T-helper 2 cell treated with Interferon-gamma antibody and Interleukin-4, amounts not matched to agents 100 ng/mL and 5 ng/mL, for 36 hours (primary cell): ENCODE results near the gene CFAP97. TPM values are rescaled to one million over a fixed set of nuclear protein-coding genes. Genes with fewer than 3 reads are reported as not detected.
"Not testable (repeated sequence)": the region's sequence is repeated elsewhere in the genome, so short reads cannot be mapped to it uniquely, and the experiment has no call there.

Experiments used
- intact Hi-C: fragments of 100-400 bp; cut with micrococcal nuclease; formaldehyde crosslinking; loops from one replicate; pipeline ENCODE4 v1.15.1; 2023
- total RNA-seq: library from RNA; stranded (reverse); gene quantifications from 2 replicates; pipeline ENCODE4 v1.2.3, GENCODE V29; 2022

The CFAP97 gene
- total RNA-seq, 1 donor from 2014 or later = 26.7 TPM

DNA sequence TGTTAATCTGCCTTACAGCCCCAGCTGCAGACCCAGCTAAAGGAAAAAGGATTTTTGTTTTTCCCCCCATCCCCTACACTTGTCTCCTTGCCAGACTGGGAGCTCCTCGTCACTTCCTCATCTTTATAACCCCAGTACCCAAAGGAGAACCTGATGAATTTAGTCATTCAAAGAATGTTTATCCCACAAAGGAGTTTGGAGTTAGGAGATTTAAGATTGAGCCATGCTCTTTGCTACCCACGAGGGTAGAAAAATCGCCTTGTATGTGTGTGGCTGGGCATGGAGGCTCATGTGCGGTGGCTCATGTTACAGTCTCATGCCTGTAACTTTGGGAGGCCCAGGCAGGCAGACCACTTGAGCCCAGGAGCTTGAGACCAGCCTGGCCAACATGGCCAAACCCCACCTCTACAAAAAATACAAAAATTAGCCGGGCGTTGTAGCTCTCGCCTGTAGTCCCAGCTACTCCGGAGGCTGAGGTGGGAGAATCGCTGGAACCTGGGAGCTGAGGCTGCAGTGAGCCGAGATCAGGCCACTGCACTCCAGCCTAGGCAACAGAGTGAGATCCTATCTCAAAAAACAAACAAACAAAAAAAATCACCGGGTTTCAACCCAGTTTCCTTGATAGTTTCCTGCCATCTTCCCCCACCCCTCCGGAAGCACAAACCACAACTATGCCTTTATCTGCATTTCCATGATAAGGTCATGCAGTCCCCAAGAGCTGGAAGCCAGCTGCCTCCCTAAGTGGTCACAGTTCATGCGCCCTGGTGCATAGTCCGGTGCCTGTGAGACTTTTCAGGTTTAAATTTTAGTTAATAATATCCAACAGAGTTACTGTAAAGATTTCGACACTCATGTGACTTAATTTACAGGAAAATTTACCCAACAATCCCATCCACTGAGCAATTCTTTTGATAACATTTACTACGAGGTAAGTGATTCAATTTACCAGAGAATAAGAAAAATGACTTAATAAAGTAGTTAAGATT lies 1.5 kb downstream of the CFAP97 start:
- intact Hi-C loops = loop anchor here (5.0 to 10.0 kb wide), 5 partner anchors 50 to 1760 kb away; partner anchors contain the start of genes CDKN2AIP, ING2 and SLC25A4

DNA sequence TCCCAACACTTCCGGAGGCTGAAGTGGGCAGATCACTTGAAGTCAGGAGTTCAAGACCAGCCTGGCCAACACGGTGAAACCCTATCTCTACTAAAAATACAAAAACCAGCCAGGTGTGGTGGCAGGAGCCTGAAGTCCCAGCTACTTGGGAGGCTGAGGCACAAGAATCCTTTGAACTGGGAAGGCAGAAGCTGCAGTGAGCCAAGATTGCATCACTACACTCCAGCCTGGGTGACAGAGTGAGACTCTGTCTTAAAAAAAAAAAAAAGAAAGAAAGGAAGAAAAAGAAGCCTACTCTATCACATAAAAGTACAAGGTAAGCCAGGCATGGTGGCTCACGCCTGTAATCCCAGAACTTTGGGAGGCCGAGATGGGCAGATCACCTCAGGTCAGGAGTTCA lies 5.6 kb downstream of the CFAP97 start:
- intact Hi-C loops = not testable (repeated sequence)

DNA sequence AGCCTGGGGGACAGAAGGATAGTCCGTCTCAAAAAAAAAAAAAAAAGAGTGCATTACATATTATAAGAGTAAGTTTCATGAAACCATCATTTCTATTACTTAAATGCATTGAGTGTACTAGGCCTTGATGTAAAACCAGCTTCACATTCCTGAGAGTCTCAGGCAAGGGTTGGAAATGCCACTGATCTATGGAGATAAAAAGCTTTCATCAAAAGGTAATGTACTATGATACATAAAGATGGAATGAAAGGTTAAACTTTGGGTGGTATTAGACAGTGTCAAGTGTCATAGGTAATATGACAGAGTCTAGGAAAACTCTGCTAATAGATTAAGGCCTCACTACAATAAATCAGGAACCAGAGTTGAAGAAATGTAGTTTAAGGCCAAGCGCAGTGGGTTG lies 7.4 kb downstream of the CFAP97 start:
- intact Hi-C loops = no loop called here

DNA sequence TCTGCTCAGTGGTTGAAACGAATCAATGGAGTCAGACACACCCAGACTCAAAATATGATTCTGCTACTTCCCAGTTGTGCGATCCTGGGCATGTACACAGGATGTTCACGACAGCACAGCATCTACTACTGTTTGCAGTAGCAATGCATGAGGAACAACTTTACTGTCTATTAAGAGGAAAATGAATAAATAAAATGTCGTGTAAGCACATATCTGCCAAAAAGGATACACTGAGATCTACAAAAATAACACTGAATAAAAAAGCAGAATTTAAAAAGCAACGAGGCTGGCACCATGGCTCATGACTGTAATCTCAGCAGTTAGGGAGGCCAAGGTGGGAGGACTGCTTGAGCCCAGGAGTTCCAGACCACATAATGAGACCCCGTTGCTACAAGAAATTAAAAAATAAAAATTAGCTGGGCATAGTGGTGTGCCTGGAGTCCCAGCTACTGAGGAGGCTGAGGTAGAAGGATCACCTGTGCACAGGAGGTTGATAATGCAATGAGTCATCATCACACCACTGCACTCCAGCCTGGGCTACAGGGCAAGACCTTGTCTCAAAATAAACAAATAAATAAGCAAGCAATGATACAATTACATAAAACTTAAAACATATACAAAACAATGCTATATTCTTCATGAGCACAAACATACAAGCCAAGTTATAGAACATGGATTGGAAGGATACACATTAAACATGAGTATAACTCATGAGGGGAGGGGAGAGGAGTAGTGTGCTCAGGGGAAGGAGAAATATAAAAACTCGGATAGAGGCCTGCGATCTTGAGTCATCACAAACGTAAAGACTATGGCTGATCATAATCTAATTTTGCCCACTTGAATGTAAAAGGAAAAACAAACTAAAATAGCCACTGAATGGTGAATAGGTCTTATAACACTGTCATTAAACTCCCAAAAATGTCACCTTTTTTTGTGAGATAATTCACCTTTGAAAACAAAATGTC lies 8.6 kb downstream of the CFAP97 start:
- intact Hi-C loops = no loop called here

DNA sequence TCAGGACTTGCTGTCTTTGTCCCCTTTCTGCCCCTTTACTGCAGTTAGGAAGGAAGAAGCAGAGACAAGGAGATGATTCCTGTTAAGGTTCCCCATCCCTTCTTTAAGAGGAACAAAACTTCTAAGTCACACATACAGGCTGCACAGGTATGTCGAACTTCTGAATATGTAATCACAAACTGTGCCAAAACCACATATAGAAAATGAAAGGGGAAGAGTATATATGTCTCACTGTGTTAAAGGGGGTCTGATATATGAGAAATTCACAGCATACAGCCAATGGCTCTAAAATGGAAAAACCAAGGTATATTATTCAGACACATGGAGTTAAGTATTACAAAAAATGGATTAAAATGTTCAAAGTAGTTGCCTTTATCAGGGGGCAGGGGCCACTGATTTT lies 11.7 kb downstream of the CFAP97 start:
- intact Hi-C loops = no loop called here

DNA sequence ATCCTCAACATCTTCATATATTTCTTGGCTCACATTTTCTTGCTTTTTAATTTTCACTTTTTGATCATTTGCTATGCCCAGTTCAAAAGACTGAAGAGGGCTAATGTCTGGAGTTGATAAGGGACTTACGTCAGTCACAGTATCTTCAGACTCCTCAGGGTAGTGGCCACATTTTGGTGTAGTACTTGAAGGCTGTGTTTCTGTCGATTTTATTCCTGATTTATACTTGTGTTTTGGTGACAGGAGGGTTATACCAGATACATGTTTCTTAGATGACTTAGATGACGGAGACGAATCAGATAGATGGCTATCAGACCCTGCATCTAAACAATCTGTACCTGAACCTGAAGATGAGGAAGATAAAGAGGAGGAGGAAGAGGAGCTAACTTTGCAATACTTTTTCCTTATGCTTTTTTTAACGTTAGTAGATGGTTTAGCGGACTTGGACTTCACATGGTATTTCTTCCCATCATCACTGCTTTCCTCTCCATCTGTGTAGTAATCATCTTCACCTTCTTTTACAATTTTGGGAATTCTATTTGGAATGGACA lies 13.4 kb downstream of the CFAP97 start:
- intact Hi-C loops = no loop called here

DNA sequence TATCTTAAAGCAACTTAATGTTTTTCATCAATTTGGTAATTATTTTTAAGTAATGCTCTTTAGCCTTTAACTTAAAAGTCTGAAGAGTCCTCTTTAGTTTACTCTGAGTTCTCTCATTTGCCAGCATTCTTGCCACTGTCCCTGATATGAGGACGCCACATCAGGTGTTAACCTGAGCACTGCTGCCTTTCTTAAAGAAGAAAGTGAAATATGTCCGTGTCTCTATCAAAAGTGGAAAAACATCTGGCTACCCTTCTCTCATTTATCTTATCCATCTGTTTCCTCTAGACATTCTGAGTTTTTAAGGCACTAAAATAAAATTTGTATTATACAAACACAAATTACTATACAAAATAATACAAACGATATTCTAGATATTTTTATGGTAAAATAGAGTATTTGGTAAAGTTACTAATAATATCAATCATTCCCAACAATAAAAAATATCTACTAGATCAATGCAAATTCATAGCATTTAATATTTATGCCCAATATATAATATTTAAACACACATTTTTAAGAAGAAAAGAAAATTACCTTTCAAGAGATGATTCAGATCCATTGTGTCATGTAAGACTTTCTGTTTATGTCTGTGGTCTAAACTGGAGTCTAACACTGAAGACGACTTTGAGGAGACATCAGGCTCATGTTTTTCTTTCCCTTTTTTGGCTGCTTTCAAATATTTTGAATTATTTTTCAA lies 14.0 kb downstream of the CFAP97 start:
- intact Hi-C loops = no loop called here

DNA sequence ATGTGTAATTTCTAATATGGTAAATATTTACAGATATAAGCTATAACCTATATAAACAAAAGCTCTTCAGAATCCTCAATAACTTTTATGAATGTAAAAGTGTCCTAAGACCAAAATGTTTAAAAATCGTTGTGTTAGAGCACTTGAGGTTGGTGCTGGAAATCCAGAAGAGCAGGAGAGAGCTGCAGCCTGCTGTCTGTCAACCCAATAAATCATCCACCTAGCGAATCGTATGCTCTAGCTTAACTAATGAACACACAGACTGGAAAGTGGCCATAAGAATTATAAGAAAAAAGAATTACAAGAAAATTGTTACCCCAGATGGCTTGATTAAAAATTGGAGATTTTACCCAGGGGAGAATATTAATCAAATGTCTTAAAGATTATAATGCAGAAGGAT lies 17.0 kb downstream of the CFAP97 start:
- intact Hi-C loops = no loop called here

DNA sequence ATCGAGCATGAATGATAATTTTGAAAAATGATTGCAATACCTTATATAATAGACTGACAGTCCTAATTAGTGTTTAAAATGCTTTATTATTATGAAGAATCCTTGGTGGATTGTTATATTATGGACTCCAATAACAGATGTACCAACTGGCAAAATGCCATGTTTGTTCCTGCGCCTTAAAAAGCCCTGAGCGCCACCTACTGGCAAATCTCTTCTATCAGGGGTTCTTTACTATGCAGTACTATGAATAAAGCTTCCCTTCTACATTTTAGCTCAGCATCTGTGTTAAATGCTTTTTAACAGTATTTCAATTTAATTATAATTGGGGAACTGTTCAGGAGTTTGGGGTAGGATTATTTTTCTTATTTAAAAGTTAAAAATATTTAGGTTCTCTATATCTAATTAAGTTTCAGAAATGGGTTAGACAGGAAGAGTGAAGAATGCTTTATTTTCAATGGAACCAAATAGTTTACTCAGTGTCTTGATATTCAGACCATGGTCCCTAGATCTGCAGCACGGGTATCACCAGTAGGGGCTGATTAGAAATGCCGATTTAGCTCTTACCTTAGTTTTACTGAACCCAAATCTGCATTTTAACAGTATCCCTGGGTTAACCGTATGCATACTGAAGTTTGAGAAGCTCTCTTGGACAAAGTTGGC lies 20.0 kb downstream of the CFAP97 start:
- intact Hi-C loops = loop anchor here (1.0 kb wide), 2 partner anchors 144 to 178 kb away; no protein-coding TSS in a partner anchor

DNA sequence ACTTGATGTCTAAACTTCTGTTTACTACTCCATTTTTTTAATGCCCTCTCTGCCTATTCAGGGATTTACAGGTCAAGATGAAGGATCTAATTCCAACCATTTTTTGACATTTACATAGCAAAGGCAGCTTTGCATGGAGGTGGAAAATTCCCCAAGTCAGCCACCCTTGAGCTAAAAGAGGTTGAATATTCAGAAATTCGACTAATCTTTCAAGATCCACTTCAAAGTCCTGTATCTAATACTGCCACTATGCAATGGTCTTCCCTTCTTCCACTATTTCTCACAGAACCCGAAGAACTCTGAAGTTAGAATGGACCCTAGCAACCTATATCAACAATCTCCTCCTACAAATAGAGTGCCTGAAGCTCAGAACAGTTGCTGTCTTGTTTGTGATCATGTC lies 21.6 kb downstream of the CFAP97 start:
- intact Hi-C loops = no loop called here

DNA sequence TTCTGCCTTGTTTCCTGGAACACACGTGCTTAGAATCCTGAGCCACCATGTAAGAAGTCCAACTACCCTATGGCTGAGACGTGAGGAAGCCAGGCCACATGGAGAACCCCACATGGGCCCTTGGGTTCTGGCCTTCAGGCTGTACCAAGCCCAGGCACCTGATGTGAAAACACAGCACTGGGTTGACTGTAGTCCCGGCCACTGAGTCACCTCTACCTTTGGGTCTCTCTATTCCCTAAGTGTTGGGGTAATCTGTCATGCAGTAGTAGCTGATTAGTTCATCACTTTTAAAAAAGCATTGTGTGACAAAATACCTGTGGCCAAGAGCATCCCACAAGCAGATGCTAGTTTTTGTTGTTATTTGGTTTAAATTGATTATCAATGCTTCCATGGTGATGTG lies 24.3 kb downstream of the CFAP97 start:
- intact Hi-C loops = no loop called here

DNA sequence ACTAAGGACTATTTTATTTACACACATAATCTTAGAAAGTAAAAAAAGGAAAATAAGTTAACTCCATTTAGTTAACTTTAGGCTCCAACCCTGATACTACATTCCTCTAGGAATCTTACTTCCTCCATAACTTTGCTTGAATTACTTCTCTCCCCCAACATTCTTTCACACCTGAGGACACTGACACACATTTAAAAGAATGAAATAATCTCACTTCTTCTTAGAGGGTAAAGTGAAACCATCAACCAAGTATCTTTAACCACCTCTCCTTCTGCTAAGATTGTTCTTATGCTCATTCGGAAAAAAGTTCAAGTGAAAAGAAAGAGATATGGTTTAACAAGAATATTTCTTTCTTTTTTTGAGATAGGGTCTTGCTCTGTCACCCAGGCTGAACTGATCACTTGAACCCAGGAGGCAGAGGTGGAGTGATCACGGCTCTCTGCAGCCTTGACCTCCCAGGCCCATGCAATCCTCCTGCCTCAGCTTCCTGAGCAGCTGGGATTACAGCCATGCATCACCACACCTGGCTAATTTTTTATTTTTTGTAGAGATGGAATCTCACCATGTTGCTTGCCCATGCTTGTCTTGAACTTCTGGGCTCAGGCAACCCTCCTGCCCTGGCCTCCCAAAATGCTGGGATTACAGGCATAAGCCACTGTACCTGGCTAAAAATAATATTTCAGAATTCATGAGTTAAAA lies 32.3 kb downstream of the CFAP97 start:
- intact Hi-C loops = no loop called here

DNA sequence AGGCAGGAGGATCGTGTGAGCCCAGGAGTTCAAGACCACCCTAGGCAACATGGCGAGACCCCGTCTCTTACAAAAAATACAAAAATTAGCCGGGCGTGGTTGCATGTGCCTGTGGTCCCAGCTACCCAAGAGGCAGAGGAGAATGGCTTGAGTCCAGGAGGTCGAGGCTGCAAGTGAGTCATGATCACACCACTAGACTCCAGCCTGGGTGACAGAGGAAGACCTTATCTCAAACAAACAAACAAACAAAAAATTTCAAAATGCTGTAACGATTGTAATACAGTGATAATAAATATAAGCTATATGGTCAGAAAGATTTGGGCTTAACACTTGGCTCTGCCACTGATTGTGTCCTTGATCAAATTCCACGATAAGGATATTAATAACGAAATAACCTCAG lies 36.6 kb downstream of the CFAP97 start:
- intact Hi-C loops = no loop called here

DNA sequence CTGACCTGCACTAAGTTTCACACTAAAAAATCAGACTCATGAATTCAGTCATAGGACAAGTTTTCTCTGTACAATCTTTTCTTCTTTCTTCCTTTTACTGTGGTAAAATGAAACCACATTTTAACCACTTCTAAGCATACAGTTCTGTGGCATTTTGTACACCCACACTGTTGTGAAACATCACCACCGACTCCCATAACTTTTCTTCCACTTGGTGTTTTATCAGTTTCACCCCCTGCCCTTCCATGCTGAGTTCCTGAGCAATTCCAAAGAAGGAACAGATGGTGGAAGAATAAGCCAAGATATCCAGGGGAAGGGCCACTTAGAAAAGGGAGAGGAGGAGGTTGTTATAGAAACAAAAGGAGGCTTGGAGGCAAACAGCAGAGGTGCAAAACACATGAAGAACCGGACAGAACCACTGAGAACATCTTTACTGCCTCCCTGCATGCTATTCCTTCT lies 38.2 kb downstream of the CFAP97 start:
- intact Hi-C loops = no loop called here

DNA sequence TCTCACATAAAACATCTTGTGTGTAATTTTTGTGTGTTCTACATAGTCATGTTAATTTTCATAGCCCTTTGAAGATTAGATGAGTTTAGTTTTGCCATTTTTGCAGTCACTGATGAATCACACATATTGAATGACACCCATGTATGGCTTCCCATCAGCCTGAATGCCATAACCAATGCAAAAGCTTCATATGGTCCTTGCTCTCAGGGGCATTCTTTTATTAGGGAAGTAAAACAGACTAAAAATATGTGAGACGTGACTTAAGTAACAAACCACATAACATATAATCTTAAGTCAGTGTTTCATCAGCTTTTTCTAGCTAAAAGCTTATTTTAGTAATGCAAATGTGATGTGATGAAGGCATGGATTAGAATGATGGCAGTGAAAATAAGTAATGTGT lies 52.5 kb downstream of the CFAP97 start:
- intact Hi-C loops = no loop called here

DNA sequence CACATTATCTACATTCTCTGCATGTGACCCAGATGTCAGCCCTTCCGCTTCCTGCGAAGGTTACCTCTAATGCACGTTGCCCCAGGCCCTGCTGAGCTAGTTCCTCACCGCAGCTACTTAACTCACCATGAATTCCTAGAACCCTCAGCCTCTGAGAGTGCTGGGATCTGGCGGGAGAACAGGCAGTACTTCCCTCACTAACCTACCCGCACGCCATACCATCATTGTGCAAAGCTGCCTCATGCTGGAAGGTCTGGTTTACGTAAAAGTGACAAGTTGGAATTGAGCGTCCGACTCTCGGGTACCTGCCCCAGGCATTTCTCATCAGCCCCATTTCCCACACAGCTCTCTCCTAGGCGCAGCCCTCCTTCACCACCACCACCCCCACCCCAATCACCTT lies 54.4 kb downstream of the CFAP97 start:
- intact Hi-C loops = no loop called here

DNA sequence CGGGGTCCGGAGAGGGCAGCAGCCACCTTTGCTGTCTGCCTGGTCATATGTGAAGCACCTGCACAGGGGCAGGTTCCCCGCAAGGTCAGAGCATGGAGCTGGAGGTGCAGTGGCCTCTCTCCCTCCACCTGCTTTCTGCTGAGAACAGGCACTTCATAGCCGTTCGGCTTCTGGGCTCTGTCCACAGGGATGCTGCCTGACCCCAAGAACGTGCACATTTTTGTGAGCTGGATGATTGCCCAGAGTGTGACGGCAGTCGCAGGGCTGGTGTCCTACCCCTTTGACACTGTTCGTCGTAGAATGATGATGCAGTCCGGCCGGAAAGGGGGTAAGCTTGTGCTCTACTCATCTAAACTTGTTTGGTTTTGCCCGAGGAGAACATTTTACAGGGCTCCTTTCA lies 58.2 kb downstream of the CFAP97 start:
- intact Hi-C loops = no loop called here

DNA sequence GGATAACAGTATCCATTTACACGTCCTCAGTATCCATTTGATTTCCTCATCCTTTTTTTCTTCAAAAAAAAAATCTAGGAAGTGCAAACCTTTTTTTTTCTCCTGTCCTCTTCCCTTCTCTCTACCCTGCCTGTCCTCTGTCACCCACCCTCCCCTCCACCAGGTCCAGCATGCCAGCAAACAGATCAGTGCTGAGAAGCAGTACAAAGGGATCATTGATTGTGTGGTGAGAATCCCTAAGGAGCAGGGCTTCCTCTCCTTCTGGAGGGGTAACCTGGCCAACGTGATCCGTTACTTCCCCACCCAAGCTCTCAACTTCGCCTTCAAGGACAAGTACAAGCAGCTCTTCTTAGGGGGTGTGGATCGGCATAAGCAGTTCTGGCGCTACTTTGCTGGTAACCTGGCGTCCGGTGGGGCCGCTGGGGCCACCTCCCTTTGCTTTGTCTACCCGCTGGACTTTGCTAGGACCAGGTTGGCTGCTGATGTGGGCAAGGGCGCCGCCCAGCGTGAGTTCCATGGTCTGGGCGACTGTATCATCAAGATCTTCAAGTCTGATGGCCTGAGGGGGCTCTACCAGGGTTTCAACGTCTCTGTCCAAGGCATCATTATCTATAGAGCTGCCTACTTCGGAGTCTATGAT lies 59.1 kb downstream of the CFAP97 start:
- intact Hi-C loops = loop anchor here (5.0 kb wide), 2 partner anchors 58 to 127 kb away; partner anchors contain the start of genes CFAP97 and HELT

DNA sequence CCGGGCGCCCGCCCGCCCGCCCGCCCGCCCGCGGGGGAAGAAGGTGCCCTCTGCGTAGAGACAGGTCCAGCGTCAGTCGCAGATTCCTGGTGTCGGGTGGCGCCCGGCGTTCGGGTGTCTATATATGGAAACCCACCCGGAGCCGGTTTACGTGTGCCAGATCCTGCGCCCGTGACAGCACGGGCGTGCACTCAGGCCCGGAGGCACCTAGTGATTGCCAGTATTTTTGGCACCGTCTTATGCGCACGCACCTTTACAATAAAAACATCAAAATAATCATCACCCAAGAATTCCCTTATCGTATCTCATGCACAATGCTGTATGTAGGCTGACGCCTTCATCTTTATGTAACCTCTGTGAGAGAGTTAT lies 60.2 kb downstream of the CFAP97 start:
- intact Hi-C loops = loop anchor here (5.0 kb wide), 2 partner anchors 59 to 126 kb away; partner anchors contain the start of genes CFAP97 and HELT
